DOHH2 (cell line): ENCODE data around the gene IFNLR1.

Experiments
- H3F3A ChIP-seq: fragments of 200-600 bp; sonication (generic), shearing (Covaris generic); 2 replicates; pipeline ENCODE4 v1.6.0; 2016; ENCODE audit warnings: antibody characterized with exemption, mild to moderate bottlenecking; ENCODE audit not compliant: control insufficient read depth, insufficient read depth
- H3K27ac ChIP-seq: fragments of 200-600 bp; sonication (generic); 2 replicates; pipeline ENCODE4 v1.5.1; 2014; ENCODE audit warnings: low read depth, mild to moderate bottlenecking, low read length, moderate library complexity
- H3K27me3 ChIP-seq: fragments of 200-600 bp; sonication (generic); 2 replicates; pipeline ENCODE4 v1.6.1; 2014; ENCODE audit warnings: mild to moderate bottlenecking, low read length, mixed read lengths; ENCODE audit not compliant: control insufficient read depth
- H3K36me3 ChIP-seq: fragments of 200-600 bp; sonication (generic); 2 replicates; pipeline ENCODE4 v1.6.1; 2014; ENCODE audit warnings: mild to moderate bottlenecking, low read length, moderate library complexity, mixed read lengths; ENCODE audit not compliant: control insufficient read depth
- H3K4me1 ChIP-seq: fragments of 200-600 bp; sonication (generic); 2 replicates; pipeline ENCODE4 v1.6.1; 2014; ENCODE audit warnings: mild to moderate bottlenecking, low read length, mixed read lengths; ENCODE audit not compliant: control insufficient read depth
- H3K4me2 ChIP-seq: fragments of 200-600 bp; sonication (generic); 2 replicates; pipeline ENCODE4 v1.6.0; 2014; ENCODE audit warnings: mild to moderate bottlenecking, low read length, moderate library complexity
- H3K4me3 ChIP-seq: fragments of 200-600 bp; sonication (generic); 2 replicates; pipeline ENCODE4 v1.5.1; 2014; ENCODE audit warnings: mild to moderate bottlenecking, low read length, mixed read lengths
- H3K79me2 ChIP-seq: fragments of 200-600 bp; sonication (generic); 2 replicates; pipeline ENCODE4 v1.6.1; 2014; ENCODE audit warnings: mild to moderate bottlenecking, low read length, mixed read lengths; ENCODE audit not compliant: control insufficient read depth
- H3K9me2 ChIP-seq: fragments of 200-600 bp; sonication (generic); replicated peaks from 2 replicates; pipeline ENCODE4 v1.6.1; 2014; ENCODE audit warnings: mild to moderate bottlenecking, low read length, mixed read lengths; ENCODE audit not compliant: control insufficient read depth
- H3K9me3 ChIP-seq: fragments of 200-600 bp; sonication (generic); 2 replicates; pipeline ENCODE4 v1.6.1; 2014; ENCODE audit warnings: antibody characterized with exemption, low read length, mixed read lengths; ENCODE audit not compliant: control insufficient read depth, insufficient read depth
- H4K20me1 ChIP-seq: fragments of 200-600 bp; sonication (generic); 2 replicates; pipeline ENCODE4 v1.6.0; 2014; ENCODE audit warnings: low read depth, mild to moderate bottlenecking, antibody characterized with exemption, low read length, moderate library complexity; ENCODE audit not compliant: control insufficient read depth, insufficient read depth
- CTCF ChIP-seq: fragments of 200-600 bp; sonication (generic); IDR thresholded peaks from one replicate; pipeline ENCODE4 v1.5.1; 2014; ENCODE audit warnings: antibody characterized with exemption, mild to moderate bottlenecking, low read depth, low read length; ENCODE audit not compliant: poor library complexity, severe bottlenecking
- EZH2phosphoT487 ChIP-seq: fragments of 200-600 bp; sonication (generic); IDR thresholded peaks from 2 replicates; pipeline ENCODE4 v1.6.1; 2017; ENCODE audit warnings: borderline replicate concordance, mild to moderate bottlenecking, antibody characterized with exemption, low read length, moderate library complexity, mixed read lengths

The IFNLR1 gene

GRCh38 chr1:24216276-24217074 is 29.4 kb upstream of the IFNLR1 start:
- Histone ChIP-seq H4K20me1 (no peaks in the 10 kb centered on the region), H3K79me2 (no peaks in the 10 kb centered on the region), H3K27me3 (no peaks in the 10 kb centered on the region), H3K9me3 (peaks cover 8% of the 10 kb centered on the region), H3F3A (peaks cover 9% of the 10 kb centered on the region), H3K4me2 (no peak overlapping the region), H3K9me2 (no peaks in the 10 kb centered on the region), H3K27ac (no peak overlapping the region), H3K4me3 (no peak overlapping the region), H3K4me1 (no peaks in the 10 kb centered on the region), H3K36me3 (no peaks in the 10 kb centered on the region)
- TF ChIP-seq EZH2phosphoT487 = no peak
- no peak for TF ChIP-seq CTCF

GRCh38 chr1:24215226-24215814 is 28.2 kb upstream of the IFNLR1 start:
- Histone ChIP-seq H3K79me2 (no peaks in the 10 kb centered on the region), H3K4me1 (no peaks in the 10 kb centered on the region), H3K4me2 (no peak overlapping the region), H3K9me3 (peaks cover 17% of the 10 kb centered on the region), H3K27me3 (no peaks in the 10 kb centered on the region), H4K20me1 (no peaks in the 10 kb centered on the region), H3F3A (peaks cover 12% of the 10 kb centered on the region), H3K9me2 (no peaks in the 10 kb centered on the region), H3K36me3 (no peaks in the 10 kb centered on the region), H3K4me3 (no peak overlapping the region), H3K27ac (no peak overlapping the region)
- TF ChIP-seq EZH2phosphoT487 = no peak
- no peak for TF ChIP-seq CTCF

- H3K4me3 ChIP-seq = no peak overlapping the region
- no peak overlapping the region for H3K4me2 ChIP-seq
- H3K9me3 ChIP-seq = peaks cover 19% of the 10 kb centered on the region
- H4K20me1 ChIP-seq = no peaks in the 10 kb centered on the region
- H3K79me2 ChIP-seq = no peaks in the 10 kb centered on the region
- TF ChIP-seq EZH2phosphoT487 (no peak), CTCF (no peak)
- H3K27me3 ChIP-seq = no peaks in the 10 kb centered on the region
- peaks cover 12% of the 10 kb centered on the region for H3F3A ChIP-seq
- no peaks in the 10 kb centered on the region for H3K9me2 ChIP-seq
- H3K36me3 ChIP-seq = no peaks in the 10 kb centered on the region
- no peaks in the 10 kb centered on the region for H3K4me1 ChIP-seq
- no peak overlapping the region for H3K27ac ChIP-seq
Measured at GRCh38 chr1:24212376-24212775, 25.3 kb upstream of the IFNLR1 start.
